Muscle layer of duodenum (tissue), 2 donors: Measurements from ENCODE around the gene AEN.

Source experiments
- H3K27ac ChIP-seq: one replicate; pipeline ENCODE4 v1.7.0; 2013; ENCODE audit warnings: mild to moderate bottlenecking, low read length
- H3K27me3 ChIP-seq: one replicate; pipeline ENCODE4 v1.7.0; 2013; ENCODE audit warnings: low read depth, mild to moderate bottlenecking, control low read depth, low read length
- H3K36me3 ChIP-seq, 2 donors: one replicate each; pipeline ENCODE4 v1.7.0; 2013; ENCODE audit warnings: low read length in 2 of 2, control low read depth in 1 of 2, mild to moderate bottlenecking in 1 of 2; ENCODE audit not compliant: insufficient read depth in 2 of 2, control insufficient read depth in 1 of 2
- H3K4me1 ChIP-seq, 2 donors: one replicate each; pipeline ENCODE4 v1.7.0; 2013; ENCODE audit warnings: low read length in 2 of 2, mild to moderate bottlenecking in 2 of 2, control low read depth in 1 of 2, moderate library complexity in 1 of 2; ENCODE audit not compliant: insufficient read depth in 2 of 2, control insufficient read depth in 1 of 2
- H3K4me3 ChIP-seq, 2 donors: one replicate each; pipeline ENCODE4 v1.7.0; 2013; ENCODE audit warnings: low read length in 2 of 2, low read depth in 1 of 2, mild to moderate bottlenecking in 1 of 2
- H3K9me3 ChIP-seq, 2 donors: one replicate each; pipeline ENCODE4 v1.7.0; 2013; ENCODE audit warnings: low read length in 2 of 2, control low read depth in 1 of 2, mild to moderate bottlenecking in 1 of 2; ENCODE audit not compliant: control insufficient read depth in 1 of 2
- donor health status: healthy.

Gene AEN

GRCh38 chr15:88615303-88616107 is 5.6 kb upstream of the AEN start:
- H3K27me3 ChIP-seq: peaks cover 4% of the 10 kb centered on the region
- H3K4me3 ChIP-seq: no peak overlapping the region

GRCh38 chr15:88616240-88616639 is 4.9 kb upstream of the AEN start:
- H3K27ac ChIP-seq: no peak overlapping the region
- H3K27me3 ChIP-seq: peaks cover 4% of the 10 kb centered on the region
- H3K4me1 ChIP-seq: peaks cover 4 to 7% of the 10 kb centered on the region in 2 donors
- no peak overlapping the region for H3K4me3 ChIP-seq
- H3K36me3 ChIP-seq: peaks cover 0 to under 1% of the 10 kb centered on the region in 2 donors
- H3K9me3 ChIP-seq: no peaks in the 10 kb centered on the region

More at GRCh38 chr15:88615303-88616107, 5.6 kb upstream of the AEN start:
- Histone ChIP-seq H3K36me3 (no peaks in the 10 kb centered on the region), H3K4me1 (peaks cover 0 to 3% of the 10 kb centered on the region in 2 donors), H3K27ac (no peak overlapping the region), H3K9me3 (no peaks in the 10 kb centered on the region)

- Histone ChIP-seq H3K4me1 (peaks cover 6 to 7% of the 10 kb centered on the region in 2 donors), H3K9me3 (no peaks in the 10 kb centered on the region), H3K27ac (no peak overlapping the region), H3K36me3 (peaks cover 0 to 10% of the 10 kb centered on the region in 2 donors), H3K4me3 (no peak overlapping the region), H3K27me3 (peaks cover 4% of the 10 kb centered on the region)
Measured at GRCh38 chr15:88617031-88617722, 4.0 kb upstream of the AEN start.

GRCh38 chr15:88617790-88618189 is 3.4 kb upstream of the AEN start:
- H3K27ac ChIP-seq: no peak overlapping the region
- H3K27me3 ChIP-seq: peaks cover 4% of the 10 kb centered on the region
- H3K9me3 ChIP-seq: no peaks in the 10 kb centered on the region
- peaks cover 7 to 10% of the 10 kb centered on the region in 2 donors for H3K4me1 ChIP-seq
- no peak overlapping the region for H3K4me3 ChIP-seq
- peaks cover 0 to 15% of the 10 kb centered on the region in 2 donors for H3K36me3 ChIP-seq

- peaks cover 0 to 19% of the 10 kb centered on the region in 2 donors for H3K36me3 ChIP-seq
- peaks cover 4% of the 10 kb centered on the region for H3K27me3 ChIP-seq
- H3K27ac ChIP-seq: no peak overlapping the region
- peaks cover 9 to 18% of the 10 kb centered on the region in 2 donors for H3K4me1 ChIP-seq
- no peak overlapping the region for H3K4me3 ChIP-seq
- H3K9me3 ChIP-seq: no peaks in the 10 kb centered on the region
Measured at GRCh38 chr15:88618686-88619085, 2.5 kb upstream of the AEN start.

GRCh38 chr15:88619796-88620195 is 1.3 kb upstream of the AEN start:
- peaks cover 4% of the 10 kb centered on the region for H3K27me3 ChIP-seq
- H3K36me3 ChIP-seq: peaks cover 0 to 20% of the 10 kb centered on the region in 2 donors
- peaks cover 13 to 24% of the 10 kb centered on the region in 2 donors for H3K4me1 ChIP-seq
- no peak overlapping the region for H3K4me3 ChIP-seq
- no peak overlapping the region for H3K27ac ChIP-seq
- no peaks in the 10 kb centered on the region for H3K9me3 ChIP-seq

- Histone ChIP-seq H3K27ac (peak overlapping the region; percentile 94), H3K36me3 (peaks cover 7 to 30% of the 10 kb centered on the region in 2 donors), H3K4me1 (peaks cover 16 to 24% of the 10 kb centered on the region in 2 donors), H3K9me3 (no peaks in the 10 kb centered on the region), H3K4me3 (peak overlapping the region; percentile 72 to 88), H3K27me3 (no peaks in the 10 kb centered on the region)
Measured at GRCh38 chr15:88621789-88622604, 857 bp downstream of the AEN start.

GRCh38 chr15:88622605-88622975 is 1.4 kb downstream of the AEN start:
- Histone ChIP-seq H3K4me3 (peak overlapping the region; percentile 72 to 88), H3K4me1 (peaks cover 16 to 24% of the 10 kb centered on the region in 2 donors), H3K36me3 (peaks cover 13 to 36% of the 10 kb centered on the region in 2 donors), H3K27me3 (no peaks in the 10 kb centered on the region), H3K27ac (peak overlapping the region; percentile 94), H3K9me3 (no peaks in the 10 kb centered on the region)

- peak overlapping the region in 1 of 2 donors; percentile 88 for H3K4me3 ChIP-seq
- peaks cover 17 to 40% of the 10 kb centered on the region in 2 donors for H3K36me3 ChIP-seq
- H3K27me3 ChIP-seq: no peaks in the 10 kb centered on the region
- no peaks in the 10 kb centered on the region for H3K9me3 ChIP-seq
- H3K4me1 ChIP-seq: peaks cover 16 to 24% of the 10 kb centered on the region in 2 donors
- peak overlapping the region; percentile 94 for H3K27ac ChIP-seq
Measured at GRCh38 chr15:88623061-88623460, 1.9 kb downstream of the AEN start.

GRCh38 chr15:88623632-88624031 is 2.5 kb downstream of the AEN start:
- Histone ChIP-seq H3K27me3 (no peaks in the 10 kb centered on the region), H3K36me3 (peaks cover 18 to 44% of the 10 kb centered on the region in 2 donors), H3K9me3 (no peaks in the 10 kb centered on the region), H3K4me3 (peak overlapping the region in 1 of 2 donors; percentile 88), H3K4me1 (peaks cover 16 to 24% of the 10 kb centered on the region in 2 donors), H3K27ac (peak overlapping the region; percentile 94)
